GM18520 (cell line): Measurements from ENCODE around the gene UGCG.
"Not testable (repeated sequence)": the region's sequence is repeated elsewhere in the genome, so short reads cannot be mapped to it uniquely, and the experiment has no call there.

ENCODE experiments used
- ATAC-seq: cut with Tn5 transposase; IDR thresholded peaks from one replicate; pipeline ENCODE4 v1.9.1; 2021; ENCODE audit not compliant: unreplicated experiment

UGCG gene

GRCh38 chr9:111895996-111896941 lies at the start of gene UGCG:
Gene UGCG, plus strand, starts transcription at chr9:111896814. Its CDS starts 402 bp downstream, at chr9:111897216.
- ATAC-seq: peak; percentile 71

GRCh38 chr9:111851553-111851952 lies 45.1 kb upstream of the UGCG start:
- no peak for ATAC-seq

- no peak for ATAC-seq
These were observed 44.3 kb upstream of the UGCG start for GRCh38 chr9:111852291-111852690.

GRCh38 chr9:111853450-111853827 lies 43.2 kb upstream of the UGCG start:
- no peak for ATAC-seq

- no peak for ATAC-seq
These were observed 41.8 kb upstream of the UGCG start for GRCh38 chr9:111854799-111855198.

GRCh38 chr9:111857555-111858211 lies 38.9 kb upstream of the UGCG start:
- ATAC-seq: no peak

GRCh38 chr9:111860443-111860842 lies 36.2 kb upstream of the UGCG start:
- no peak for ATAC-seq

GRCh38 chr9:111863636-111864035 lies 33.0 kb upstream of the UGCG start:
- ATAC-seq: no peak

GRCh38 chr9:111866976-111867375 lies 29.6 kb upstream of the UGCG start:
- ATAC-seq: no peak

- ATAC-seq: no peak
These were observed 28.1 kb upstream of the UGCG start for GRCh38 chr9:111868475-111868874.

GRCh38 chr9:111870774-111871498 lies 25.7 kb upstream of the UGCG start:
- ATAC-seq: no peak

GRCh38 chr9:111871499-111871855 lies 25.1 kb upstream of the UGCG start:
- ATAC-seq: no peak

- ATAC-seq: no peak
These were observed 23.7 kb upstream of the UGCG start for GRCh38 chr9:111872886-111873285.

GRCh38 chr9:111873901-111874300 lies 22.7 kb upstream of the UGCG start:
- ATAC-seq: no peak

- ATAC-seq: no peak
These were observed 22.1 kb upstream of the UGCG start for GRCh38 chr9:111874500-111874899.

GRCh38 chr9:111875291-111875690 lies 21.3 kb upstream of the UGCG start:
- ATAC-seq: not testable (repeated sequence)

- not testable (repeated sequence) for ATAC-seq
These were observed 20.9 kb upstream of the UGCG start for GRCh38 chr9:111875691-111876090.

GRCh38 chr9:111876179-111876578 lies 20.4 kb upstream of the UGCG start:
- ATAC-seq: no peak

GRCh38 chr9:111877420-111877819 lies 19.2 kb upstream of the UGCG start:
- ATAC-seq: no peak

GRCh38 chr9:111878946-111879345 lies 17.7 kb upstream of the UGCG start:
- no peak for ATAC-seq

GRCh38 chr9:111886983-111887718 lies 9.5 kb upstream of the UGCG start:
- no peak for ATAC-seq
